Activated naive CD4-positive, alpha-beta T cell treated with anti-CD3 and anti-CD28 coated beads, Interleukin-2, amount 10 ng/mL, durations not matched to agents 5 hours and 36 hours (primary cell): ENCODE results near the gene PABPC3. TPM values are rescaled to one million over a fixed set of nuclear protein-coding genes. Genes with fewer than 3 reads are reported as not detected.

Experiments
- total RNA-seq, 2 experiments: library from RNA; stranded (reverse); gene quantifications; one replicate each; pipeline ENCODE4 v1.2.3, GENCODE V29; 2021

Gene PABPC3
- under 1 TPM; 0.60 to 0.94 TPM for total RNA-seq

DNA sequence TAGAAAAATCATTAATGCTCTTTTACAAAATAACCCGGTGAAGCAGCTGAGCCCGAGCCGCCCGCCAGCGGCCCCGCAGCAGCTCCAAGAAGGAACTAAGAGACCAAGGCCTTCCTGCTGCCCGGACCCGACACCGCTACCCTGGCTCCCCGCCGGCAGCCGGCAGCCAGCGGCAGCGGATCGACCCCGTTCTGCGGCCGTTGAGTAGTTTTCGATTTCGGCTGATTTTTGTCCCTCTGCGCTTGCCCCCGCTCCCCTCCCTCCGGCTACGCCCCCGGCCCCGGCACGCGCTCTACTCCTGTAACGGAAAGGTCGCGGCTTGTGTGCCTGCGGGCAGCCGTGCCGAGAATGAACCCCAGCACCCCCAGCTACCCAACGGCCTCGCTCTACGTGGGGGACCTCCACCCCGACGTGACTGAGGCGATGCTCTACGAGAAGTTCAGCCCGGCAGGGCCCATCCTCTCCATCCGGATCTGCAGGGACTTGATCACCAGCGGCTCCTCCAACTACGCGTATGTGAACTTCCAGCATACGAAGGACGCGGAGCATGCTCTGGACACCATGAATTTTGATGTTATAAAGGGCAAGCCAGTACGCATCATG is at the start of gene PABPC3:
TSS of gene PABPC3 (plus strand) at position 286 of the 603 bp plus-strand sequence. CDS start at position 349, 63 bp downstream.

Other genes with a start within 250 kb of the PABPC3 start
- gene AMER2, start 76.2 kb downstream of the PABPC3 start, total RNA-seq = not detected
- 10 to 100 TPM; 19.1 to 20.1 TPM for gene MTMR6, start 191.4 kb downstream of the PABPC3 start, total RNA-seq
- gene NUP58, start 205.5 kb downstream of the PABPC3 start, total RNA-seq = 10 to 100 TPM; 59.9 to 64.0 TPM